Epidermal melanocyte (primary cell): Measurements from ENCODE around the gene KRT16.
A peak's percentile ranks its signal among the peaks of the same experiment; 100 is the strongest.
"Not testable (repeated sequence)": the region's sequence is repeated elsewhere in the genome, so short reads cannot be mapped to it uniquely, and the experiment has no call there.

ENCODE experiments used
- DNase-seq: peaks from one replicate; pipeline ENCODE4 v3.0.0; 2011; ENCODE audit warnings: low spot score; ENCODE audit not compliant: insufficient read length

Gene KRT16

GRCh38 chr17:41583137-41584127 is 29.1 kb downstream of the KRT16 start:
- DNase-seq: no peak

- DNase-seq: not testable (repeated sequence)
Measured at GRCh38 chr17:41582061-41582968, 30.3 kb downstream of the KRT16 start.

DNA sequence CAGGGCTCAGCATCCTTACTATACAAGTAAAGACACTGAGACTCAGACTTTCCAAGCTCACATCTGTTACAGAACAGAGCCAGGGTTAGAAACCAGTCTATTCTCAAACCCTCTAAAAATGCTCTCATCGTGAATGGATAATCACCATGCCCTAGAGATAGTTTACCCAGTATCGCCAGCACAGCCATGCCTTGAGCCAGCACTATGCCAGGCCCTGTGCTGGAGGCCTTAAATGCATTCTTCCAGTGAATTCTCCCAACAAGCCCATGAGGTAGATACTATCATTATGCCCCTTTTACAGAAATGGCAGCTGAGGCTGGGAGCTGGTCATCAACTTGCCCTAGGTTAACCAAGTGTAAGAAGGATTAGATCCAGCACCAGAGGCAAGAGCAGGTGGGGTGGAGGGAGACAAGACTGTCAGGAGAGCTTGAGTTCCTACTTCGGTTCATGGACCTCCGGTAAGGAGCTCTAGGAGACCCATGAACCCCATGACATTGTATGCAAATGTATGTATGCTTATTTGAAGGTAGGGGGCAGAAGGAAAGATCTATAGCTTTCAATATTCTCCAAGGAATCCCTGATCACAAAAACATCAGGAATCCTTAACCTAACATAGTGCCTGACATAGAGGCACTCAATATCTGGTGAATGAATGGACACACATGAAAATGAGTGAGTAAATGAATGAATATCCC is 31.1 kb downstream of the KRT16 start:
- no peak for DNase-seq

DNA sequence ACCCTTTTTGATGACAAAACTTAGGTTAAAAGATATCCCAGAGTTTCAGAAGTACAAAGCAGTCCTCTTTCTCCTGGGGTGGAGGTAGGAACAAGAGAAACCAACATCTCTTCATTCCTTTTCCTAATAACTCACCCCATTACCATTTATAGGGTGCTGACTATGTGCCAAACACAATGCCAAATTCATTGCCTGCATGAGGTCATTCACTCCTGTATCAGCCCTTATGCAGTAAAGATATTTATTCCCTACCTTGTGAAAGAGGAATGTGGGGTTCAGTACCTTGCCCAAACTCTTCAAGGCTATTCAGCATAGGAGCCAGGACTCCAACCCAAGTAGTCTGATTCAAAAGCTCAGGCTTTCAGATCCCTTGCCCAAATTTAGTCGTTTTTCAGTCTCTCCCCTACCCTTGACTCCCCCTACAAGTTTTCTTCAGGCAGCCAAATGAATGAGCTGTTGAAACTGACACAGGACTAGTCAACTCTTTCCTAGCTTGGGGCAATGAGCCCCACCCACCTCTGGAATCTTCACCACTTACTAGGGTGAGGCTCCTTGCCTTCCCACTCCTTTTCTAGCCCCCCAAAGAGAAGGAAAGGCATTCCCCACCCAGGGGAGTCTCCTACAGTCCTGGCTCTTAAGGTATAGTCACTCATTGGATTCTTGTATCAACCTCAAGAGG is 31.7 kb downstream of the KRT16 start:
- no peak for DNase-seq

DNA sequence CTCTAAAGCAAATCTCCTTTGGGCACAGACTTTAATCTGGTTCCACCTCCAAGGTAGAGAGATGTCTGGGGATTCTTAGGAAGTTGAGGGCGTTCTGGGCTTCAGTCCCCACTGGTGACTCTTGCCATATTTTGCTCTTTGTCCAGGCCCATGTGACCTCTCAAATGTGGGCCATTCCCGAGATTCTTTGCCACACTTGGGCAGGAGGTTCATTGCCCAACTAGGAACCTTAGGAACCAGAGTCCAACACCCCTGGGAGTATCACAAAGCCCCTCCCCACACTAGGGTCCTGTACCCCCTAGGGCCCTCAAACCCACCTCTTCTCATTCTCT is 32.4 kb downstream of the KRT16 start:
- DNase-seq: no peak

- peak; percentile 64 for DNase-seq
Measured at GRCh38 chr17:41579484-41580243, 32.9 kb downstream of the KRT16 start.

GRCh38 chr17:41578971-41579370 is 33.6 kb downstream of the KRT16 start:
- no peak for DNase-seq

DNA sequence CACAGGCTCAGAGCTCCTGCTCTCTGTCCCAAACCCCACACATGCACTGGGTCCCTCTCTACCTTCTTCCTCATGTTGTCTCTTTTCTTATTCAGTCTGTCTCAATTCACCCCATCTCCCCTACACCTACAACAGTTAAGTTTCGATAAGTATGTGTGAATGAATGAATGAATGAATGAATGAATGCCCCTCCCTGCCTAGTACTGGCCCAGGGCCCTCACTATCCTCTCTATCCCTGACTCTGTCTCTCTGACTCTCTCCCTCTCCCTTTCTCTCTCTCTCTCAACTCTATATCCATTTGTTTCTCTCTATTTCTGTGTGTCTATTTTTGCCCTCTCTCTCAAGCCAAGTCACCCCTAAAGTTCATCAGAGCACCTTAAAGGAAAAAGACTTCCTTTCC is 34.0 kb downstream of the KRT16 start:
- no peak for DNase-seq

- not testable (repeated sequence) for DNase-seq
Measured at GRCh38 chr17:41576740-41577139, 35.8 kb downstream of the KRT16 start.

DNA sequence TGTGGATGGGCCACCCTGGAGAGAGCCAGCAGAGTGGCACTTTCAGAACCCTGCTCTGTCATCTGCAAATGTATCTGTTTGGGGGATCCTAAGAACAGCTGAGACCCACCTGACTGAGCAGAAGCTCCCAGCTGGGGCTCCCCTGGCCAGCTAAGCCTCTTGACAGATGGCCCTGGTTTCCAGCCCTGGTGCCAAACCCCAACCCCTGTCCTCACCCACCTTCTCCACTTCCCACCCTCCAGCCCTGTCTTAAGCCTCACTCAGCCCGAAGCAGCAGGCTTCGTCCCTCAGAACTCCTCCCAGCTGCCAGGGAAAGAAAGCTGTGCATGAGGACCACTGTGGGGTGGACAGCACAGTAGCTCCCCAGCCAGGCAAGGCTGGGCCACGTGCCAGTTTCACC is 37.2 kb downstream of the KRT16 start:
- DNase-seq: no peak

- no peak for DNase-seq
Measured at GRCh38 chr17:41571561-41572434, 40.8 kb downstream of the KRT16 start, which contains the start of gene KRT9. TSS of gene KRT9 (minus strand) at chr17:41572059. CDS start at chr17:41571992, 67 bp downstream.

- no peak for DNase-seq
Measured at GRCh38 chr17:41567317-41567716, 45.2 kb downstream of the KRT16 start.

DNA sequence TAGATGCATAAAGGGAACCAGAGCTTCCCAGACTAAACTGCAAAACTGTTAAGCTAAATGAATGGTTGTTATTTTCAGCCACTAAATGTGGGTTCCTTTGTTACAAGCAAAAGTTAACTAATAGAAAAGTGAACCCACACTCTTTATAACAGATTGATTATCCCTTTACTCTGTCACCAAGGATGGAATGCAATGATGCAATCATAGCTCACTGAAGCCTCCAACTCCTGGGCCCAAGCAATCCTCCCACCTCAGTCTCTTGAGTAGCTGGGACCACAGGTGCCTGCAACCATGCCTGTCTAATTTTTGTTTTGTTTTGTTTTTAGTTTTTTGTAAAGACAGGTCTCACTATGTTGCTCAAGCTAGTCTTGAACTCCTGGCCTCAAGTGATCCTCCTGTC is 47.2 kb downstream of the KRT16 start:
- no peak for DNase-seq

- DNase-seq: no peak
Measured at GRCh38 chr17:41563607-41564170, 48.9 kb downstream of the KRT16 start.

DNA sequence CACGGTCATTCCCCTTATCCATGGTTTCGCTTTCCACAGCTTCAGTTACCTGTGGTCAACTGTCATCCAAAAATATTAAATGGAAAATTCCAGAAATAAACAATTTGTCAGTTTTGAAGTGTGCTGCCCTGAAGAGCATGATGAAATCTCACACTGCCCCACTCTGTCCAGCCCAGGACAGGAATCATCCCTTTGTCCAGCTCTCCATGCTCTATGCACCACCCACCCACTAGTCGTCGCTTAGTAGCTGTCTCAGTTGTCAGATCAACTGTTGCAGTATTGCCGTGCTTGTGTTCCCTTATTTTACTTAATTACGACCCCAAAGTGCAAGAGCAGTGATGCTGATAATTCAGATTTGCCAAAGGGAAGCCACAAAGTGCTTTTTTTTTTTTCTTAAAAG is 51.0 kb downstream of the KRT16 start:
- DNase-seq: no peak
